ENCODE results near the gene DRD5.
"Not testable (repeated sequence)": the region's sequence is repeated elsewhere in the genome, so short reads cannot be mapped to it uniquely, and the experiment has no call there.

- not testable (repeated sequence) for TF ChIP-seq CTCF (IDR thresholded peaks at IDR 0.05; ENCODE audit: insufficient read depth, low read length); REST (IDR thresholded peaks at IDR 0.05; ENCODE audit: insufficient replicate concordance, low read depth); GABPA (IDR thresholded peaks at IDR 0.05; ENCODE audit: low read depth); POLR2AphosphoS5 (IDR thresholded peaks at IDR 0.05; ENCODE audit: low read depth)
Measured at GRCh38 chr4:9732256-9732655, 49.2 kb upstream of the DRD5 start.
